M059J (cell line): ENCODE measurements around the gene BPGM. TPM values are rescaled to one million over a fixed set of nuclear protein-coding genes. Genes with fewer than 3 reads are reported as not detected.
A peak's percentile ranks its signal among the peaks of the same experiment; 100 is the strongest.

Experiments used
- DNase-seq: peaks from one replicate; pipeline ENCODE4 v3.0.0-alpha.2; 2012; ENCODE audit warnings: low read depth
- total RNA-seq: library from RNA; depleted of rRNA; stranded (reverse); fragments of >200 nt; shearing (Covaris generic); gene quantifications from 2 replicates; pipeline ENCODE4 v1.2.3, GENCODE V29; 2014; rRNA removed

The BPGM gene
- total RNA-seq: 36.4 and 39.6 TPM in 2 replicates

DNA sequence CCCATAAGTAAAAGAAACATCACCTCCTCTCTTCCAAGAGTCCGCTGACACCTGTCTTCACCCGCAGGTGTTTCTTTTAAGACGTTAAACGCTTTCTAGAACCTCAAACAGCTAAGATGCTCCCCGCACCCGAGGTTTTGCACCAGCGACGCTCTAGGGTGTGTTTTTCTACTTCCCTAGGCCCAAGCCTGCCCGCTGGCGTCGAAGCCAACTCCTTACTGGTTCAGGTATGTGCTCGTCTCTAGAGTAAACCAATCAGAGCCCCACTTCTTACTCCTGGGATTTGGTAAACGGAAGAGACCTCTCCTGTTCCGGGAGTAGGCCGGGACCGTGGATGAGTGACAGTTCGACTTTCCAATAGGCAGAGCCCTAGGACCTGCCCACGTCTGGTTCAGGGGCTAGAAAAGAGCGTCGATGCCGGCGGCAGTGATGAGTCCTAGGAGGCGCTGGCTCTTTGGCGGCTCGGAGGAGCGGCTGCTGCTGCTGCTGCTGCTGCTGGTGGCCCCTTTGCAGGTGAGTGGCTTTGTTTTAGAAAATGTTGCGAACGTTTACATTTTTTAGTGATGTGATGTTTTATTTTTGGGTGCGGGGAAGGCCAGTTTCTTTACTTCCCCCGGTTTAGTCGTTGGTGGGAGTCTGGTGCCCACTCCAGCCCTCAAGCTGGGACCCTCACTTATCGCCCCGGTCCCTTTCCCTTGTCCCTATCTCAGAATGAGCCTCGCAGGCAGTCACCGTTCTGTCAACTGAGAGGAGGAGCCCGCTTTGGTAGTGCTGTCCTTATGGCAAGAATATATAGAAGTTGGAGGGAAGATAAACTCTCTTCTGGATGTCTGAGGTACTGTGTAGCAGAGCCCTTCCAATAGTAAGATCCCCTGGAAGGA is at the start of gene BPGM:
Gene BPGM, plus strand, starts transcription at position 429 of the 881 bp plus-strand sequence. CDS start 14,655 bp downstream, outside the sequence.
- DNase-seq: peak; percentile 100

DNA sequence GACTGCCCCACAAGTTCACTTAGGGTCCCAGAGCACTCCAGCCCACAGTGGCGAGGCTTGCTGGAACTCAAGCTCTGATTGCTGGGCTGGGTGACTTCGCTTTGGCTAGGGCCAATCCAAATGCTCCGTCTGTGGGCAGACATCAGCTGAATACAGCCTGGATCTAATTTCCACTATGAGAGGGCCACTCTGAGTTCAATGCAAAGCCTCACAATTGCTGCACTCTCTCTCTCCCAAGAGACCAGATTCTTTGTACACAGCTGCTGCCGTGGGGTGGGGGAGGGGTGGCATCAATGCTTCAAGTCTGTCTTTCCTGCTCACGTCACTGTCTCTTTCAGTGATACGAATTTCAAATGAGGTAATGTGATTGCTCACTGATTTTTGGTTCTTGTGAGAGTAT is 47.3 kb upstream of the BPGM start:
- no peak for DNase-seq

DNA sequence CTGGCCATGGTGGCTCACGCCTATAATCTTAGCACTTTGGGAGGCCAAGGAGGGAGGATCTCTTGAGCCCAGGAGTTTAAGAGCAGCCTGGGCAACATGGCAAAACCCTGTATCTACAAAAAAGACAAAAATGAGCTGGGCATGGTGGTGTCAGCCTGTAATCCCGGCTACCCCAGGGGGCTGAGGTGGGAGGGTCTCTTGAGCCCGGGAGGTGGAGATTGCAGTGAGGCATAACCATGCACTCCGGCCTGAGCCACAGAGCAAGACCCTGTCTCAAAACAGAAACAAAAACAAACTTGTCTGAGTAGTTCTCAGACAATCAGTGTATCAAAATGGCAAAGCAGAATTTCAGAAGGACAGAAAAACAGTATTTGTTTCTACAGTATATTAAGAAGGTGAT is 45.2 kb upstream of the BPGM start:
- no peak for DNase-seq

DNA sequence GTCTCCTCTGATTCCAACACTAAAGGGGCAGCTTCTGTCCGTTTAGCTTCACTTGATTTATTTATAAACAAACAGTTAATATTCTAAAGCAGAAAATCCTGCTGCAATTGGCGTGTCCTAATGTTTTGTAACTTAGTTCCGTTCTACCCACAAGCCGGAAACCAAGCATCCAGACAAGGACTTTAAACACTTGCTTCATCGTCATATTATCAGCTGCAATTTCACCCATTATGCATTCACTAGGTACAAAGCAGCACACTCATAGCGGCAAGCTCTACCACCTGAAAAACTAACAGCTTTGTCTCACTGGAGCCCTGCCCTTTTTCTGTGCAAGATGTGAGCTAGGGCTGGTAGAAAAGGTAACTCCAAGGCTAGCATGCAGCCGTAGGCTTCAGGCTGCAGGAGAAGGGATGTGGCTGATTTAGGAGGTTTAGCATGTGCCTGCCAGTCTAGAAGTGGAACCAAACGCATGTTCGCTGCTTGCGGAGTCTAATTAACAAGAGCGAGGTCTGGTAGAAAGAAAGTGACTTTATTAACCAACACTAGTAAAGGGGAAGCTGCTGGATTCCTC is 43.7 kb upstream of the BPGM start:
- peak; percentile 65 for DNase-seq

DNA sequence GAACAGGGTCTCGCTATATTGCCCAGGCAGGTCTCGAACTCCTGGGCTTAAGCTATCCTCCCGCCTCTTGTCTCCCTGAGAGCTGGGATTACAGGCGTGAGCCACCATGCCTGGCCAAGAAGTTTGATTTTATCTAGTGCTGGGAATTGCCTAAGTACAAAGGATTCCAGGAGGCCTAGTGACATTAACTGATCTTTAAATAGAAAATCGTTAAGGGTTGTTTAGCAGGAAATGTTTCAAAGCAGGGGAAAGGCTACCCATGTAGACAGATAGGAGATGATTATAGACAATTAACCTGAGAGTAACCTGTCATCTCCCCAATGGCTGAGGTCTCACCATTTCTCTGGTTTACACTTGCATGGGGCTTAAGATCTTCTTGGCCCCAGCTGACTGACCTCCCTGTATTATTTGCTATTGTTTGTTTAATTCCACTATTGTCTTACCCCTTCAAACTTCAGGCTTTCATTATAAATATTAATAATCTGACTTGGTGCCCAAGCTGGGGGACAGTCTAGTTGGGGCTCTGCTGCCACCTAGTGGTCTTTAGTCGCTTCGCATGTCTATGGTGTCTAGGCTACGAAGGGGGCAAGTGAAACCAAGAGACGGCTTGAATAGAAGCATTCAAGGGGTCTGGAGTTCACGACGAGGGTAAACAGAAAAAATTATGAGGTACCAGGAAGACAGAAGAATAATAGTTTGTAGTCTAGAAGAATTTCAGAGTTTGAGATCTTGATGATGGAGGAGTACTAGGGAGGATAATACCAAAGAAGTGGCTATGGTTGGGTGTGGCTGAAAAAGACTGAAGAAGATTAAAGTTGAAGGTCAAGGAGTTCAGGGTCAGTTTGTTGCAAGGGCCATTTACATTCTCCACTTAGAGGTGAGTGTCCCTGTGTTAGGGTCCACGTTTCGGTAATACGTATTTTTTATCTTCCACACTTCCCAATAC is 40.4 kb upstream of the BPGM start:
- DNase-seq: peak; percentile 67

DNA sequence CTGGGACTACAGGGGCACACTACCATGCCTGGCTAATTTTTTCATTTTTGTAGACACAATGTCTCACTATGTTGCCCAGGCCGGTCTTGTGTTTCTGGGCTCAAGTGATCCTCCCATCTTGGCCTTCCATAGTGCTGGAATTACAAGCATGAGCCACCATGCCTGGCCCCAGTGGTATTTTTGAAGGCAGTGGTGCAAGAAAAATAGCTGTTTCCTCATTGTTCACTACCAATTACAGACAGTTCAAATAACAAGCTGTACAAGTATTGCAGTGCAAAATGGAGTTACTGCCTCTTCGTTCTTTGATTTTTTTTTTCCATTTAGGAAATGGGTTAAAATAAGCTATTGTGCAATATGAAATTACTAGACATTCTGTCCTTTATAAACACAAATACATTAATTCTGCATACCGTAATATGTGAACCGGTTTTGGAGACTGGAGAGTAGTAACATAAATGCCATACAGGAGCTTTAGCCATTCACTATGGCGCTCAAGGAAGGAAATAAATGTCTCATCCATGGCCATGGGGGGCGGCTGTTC is 35.0 kb upstream of the BPGM start:
- no peak for DNase-seq

DNA sequence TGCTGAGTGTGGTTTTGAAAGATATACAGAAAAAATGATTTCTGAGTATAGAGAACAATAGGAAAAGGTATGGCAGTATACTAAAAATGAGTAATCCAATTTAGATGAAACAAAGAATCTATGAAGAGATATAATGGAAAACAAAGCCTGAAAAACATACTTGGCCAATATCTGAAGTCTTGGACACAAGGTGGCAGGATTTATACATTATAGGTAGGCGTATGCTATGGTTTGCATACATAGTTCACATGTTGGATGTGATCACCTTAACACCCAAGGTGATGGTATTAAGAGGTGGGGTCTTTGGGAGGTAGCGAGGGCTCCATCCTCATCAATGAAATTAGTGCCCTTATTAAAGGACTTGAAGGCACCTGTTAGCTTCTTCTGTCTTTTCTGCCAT is 34.5 kb upstream of the BPGM start:
- no peak for DNase-seq

DNA sequence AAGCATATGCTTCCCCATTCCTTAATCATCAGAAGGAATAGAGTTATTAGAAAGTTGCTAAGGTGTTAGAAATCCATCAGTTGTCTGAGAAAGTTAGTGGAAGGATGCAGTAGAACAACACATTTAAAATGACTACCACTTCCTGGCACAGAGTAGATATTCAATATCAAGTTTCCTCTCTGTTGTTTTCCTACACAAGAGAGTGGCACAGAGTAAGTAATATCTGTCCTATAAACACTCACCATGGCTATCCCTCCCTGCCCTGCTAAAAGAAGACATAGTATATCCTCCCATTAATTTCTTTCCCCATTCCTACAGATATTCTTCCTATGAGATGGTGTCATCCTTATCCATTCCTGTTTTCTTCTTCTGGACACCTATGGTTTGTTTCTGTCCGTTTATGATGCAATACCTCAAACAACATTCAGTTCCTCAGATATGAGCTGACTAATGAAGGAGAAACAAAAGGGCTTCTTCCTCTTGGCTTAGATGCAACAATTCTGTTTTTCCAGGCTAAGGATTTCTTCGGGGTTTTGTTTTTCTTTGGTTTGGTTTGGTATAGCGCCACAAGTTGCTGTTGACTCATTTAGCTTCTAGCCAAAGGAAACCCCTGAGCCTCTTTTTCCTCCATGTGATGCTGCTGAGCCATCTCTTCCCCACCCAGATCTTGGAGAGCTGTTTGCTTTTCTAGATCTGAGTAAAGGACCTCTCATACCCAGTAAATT is 32.9 kb upstream of the BPGM start:
- peak; percentile 98 for DNase-seq

DNA sequence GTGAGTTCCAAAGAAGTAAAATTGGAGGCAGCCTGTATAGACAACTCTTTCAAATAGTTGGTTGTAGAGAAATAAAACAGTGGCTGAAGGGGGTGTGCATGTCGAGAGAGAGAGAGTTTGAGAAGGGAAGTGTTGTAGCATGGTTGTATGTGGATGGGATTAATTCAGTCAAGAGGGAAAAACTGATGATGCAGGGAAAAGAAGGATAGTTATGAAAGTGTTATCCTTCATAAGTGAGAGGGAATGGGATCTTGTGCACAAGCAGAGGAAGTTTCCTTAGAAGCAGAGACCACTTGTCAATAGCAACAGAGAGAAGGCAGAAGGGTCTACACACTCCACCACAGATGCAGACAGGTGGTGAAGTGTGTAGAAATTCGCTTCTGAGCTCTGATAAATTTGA is 30.0 kb upstream of the BPGM start:
- DNase-seq: no peak

DNA sequence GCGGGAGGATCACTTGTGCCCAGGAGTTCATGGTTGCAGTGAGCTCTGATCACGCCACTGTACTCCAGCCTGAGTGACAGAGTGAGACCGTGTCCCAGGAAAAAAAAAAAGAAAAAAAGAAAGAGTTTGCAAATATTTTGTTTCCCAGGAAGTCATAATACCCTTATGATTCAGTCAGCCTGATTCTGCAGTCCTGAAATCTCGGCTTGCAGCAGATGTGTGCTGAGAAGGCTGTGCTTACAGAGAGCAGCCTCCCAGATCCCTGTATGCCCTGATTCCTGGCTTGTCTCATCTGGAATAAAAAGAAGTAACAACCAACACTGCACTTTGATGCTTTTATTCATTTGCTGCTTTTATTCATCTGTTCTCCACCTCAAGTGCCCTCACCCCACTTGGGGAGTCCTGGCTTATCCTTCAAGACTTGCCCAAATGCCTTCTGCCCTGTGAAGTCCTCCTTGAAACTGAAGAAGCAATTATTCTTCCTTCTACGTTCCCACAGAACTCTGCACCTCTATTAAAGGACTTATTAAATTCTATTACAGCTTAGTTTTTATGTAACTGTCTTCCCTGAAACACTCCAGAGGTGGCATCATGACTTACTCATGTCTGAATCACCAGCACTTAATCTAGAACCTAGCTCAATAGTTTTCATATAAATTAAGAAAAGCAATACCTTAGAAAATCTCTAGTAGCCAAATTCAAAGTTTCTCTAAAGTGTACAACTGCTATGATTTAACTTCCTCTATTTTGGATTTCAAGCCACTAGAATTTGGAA is 27.7 kb upstream of the BPGM start:
- DNase-seq: peak; percentile 82

DNA sequence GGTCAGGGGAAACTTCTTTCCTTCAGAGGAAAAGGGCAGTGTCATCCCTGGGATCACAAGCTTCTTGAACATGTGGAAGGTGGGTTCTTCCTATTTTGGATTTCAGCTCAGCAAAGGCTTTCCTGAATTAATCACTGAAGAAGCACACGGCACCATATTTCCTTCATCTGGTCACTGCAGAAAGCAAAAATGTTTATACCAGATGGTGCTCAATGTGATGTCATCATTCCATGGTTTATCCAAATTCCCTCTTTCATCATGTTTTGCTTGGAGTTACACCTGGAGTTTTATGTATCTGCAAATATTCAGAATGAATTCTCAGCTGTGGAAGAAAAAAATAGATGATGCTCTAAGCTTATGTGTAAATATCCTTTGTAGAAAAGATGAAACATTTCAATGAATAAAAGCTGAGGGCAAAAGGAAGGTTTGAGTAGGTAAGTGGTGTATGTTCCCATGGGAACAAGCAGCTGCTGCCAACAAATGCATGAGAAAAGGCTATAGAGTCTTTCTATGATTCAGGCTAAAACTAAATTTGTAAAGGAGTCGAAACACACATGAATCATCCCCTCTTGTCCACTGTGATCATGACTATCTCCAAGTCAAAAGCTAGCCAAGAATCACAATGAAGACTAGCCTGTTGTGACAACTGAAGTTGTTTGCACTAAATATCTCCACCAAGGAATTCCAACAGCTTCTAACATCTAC is 26.9 kb upstream of the BPGM start:
- peak; percentile 97 for DNase-seq

DNA sequence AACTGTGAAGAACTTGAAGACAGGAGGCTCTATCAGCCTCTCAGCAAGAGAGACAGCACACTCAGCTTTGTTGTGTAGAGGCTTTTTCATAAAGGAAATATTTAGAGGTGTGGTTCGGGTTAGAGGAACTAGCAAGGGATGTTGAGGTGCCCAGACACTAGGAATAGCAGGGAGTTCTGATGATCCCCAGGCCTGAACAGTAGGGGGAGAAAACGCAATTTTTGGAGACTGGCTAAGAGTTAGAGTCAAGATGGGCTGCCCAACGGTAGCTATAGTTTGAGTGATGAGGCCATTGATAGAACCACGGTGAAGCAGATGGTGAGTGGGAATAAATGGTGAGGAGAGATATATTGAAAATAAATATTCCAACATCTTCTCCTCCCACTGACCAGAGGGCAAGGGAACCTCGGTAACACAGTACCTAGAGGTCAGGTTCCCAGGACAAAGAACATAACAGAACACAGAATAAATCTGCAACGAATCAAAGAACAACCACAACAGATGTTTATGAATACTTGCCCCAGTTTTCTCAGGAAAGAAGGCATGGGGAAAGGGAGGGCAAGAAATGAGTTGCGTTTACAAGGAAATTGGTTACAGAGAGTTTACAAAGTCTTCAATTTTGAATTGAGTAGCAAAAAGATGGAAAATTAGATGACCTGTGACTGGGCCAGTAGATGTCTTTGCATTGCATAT is 24.2 kb upstream of the BPGM start:
- DNase-seq: no peak

DNA sequence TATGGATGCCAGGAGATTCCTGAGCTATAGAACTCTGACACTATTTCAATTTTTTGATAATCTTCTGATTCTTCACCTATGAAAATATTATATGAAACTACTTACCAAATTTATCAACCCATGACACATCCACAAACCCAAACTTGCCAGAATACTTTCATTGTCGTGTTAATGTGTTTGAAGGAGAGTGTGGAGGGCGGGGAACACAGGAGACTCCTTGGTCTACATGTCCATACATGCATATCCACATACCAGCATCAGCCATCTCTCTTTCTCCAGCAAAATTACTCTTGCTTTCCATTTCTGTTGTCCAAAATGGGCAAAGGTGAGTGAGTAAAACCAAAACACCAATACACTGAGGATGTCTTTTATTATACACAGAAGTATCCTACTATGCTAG is 23.5 kb upstream of the BPGM start:
- DNase-seq: no peak

DNA sequence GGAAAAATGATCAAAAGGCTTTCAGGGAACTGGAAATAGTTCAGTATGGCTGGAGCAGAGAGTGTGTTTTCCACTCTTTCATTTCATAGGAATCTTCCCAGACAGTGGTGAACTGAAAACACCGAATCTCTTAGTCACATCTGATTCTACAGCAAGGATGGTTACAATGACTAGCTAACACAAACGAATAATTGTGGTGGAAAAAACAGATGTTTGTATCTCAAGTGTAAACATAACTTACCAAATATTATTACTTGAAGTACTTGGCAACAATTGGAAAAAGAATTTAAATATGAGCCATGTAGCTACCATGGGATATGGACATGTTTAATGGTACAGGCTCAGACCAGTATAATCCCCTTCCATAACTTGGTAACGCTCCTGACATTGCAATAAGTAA is 21.1 kb upstream of the BPGM start:
- DNase-seq: peak; percentile 74

DNA sequence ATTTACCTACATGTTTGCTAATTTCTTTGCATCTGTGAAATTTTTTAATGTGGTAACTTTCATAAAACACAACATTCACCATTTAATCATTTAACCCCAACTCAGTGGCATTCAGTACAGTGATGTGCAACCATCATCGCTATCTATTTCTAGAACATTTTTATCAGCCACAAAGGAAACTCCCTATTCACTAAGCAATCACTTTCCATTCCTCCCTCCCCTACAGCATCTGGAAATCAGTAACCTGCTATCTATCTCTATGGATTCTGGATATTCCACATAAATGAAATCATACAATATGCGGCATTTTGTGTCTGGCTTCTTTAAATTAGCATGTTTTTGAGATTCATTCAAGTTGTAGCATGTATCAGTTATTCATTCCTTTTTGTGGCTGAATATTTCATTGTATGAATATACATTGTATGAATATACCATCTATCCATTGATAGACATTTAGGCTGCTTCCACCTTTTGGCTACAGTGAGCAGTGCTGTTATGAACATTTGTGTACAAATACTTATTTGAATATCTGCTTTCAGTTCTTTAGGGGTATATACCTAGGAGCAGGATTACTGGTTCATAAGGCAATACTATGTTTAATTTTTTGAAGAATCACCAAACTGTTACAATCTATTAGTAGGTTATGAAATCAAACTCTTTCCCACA is 19.4 kb upstream of the BPGM start:
- no peak for DNase-seq

DNA sequence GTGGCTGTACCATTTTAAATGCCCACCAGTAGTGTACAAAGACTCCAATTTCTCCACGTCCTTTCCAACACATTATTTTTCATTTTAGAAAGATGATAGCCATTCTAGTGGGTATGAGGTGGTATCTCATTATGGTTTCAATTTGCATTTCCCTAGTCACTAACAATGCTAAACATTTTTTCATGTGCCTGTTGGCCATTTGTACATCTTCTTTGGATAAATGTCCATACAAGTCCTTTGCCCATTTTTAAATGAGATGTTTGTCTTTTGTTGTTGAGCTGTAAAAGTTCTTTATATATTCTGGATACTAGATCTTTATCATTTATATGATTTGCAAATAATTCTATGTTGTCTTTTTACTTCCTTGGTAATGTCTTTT is 18.9 kb upstream of the BPGM start:
- DNase-seq: no peak

DNA sequence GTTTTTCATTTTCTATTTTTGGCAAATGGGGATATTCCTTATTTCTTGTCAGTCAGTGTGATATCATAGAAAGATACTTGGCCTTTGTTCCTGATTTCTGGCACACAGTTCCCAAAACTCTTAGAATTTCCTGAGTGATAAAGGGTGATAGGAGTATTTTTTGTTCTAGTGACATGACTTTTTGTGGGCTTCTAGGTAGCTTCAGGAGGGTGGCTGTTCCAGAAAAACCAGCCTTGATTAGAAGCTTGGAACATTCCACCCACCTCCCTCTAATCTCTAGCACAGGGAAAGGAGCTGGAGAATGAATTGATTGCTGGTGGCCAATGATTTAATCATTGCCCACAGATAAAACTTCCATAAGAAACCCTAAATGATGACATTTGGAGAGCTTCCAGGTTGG is 17.2 kb upstream of the BPGM start:
- no peak for DNase-seq

DNA sequence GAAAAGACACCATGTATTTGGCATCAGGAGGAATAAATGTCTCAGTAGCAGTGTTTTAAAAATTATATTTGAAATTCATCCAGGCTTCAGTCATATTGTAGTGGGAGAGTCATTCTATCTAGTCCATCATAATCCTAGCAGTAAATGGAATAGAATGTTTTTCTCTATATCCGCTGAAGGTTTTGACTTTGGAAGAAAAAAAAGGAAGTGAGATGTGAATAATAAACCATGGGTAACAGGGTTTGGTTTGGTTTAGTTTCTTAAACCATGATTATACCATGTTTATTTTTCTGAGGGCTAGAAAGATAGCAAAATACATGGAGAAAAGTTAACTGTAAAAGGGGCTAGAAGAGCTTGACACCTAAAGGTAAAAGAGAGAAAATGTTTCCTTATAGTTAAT is 16.4 kb upstream of the BPGM start:
- no peak for DNase-seq

DNA sequence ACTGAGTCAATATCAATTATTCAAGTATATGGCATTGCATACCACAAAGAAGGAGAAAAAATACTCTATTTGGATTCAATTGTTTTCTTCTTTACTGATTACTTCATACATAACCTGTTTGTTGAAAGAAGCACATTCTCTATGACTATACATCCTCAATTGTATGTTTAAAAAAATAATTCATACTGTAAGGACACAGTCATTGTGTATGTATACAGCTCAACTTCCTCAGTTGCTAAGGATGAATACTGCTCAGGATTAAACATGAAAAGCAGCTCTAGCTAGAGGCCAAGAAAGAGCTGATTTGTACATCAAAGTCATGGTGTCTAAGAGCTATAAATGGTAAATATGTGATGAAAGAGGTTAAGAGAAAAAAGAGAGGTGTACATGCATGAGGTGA is 15.8 kb upstream of the BPGM start:
- no peak for DNase-seq
